Measurements from ENCODE around the gene PRSS36. TPM values are rescaled to one million over a fixed set of nuclear protein-coding genes. Genes with fewer than 3 reads are reported as not detected.
"Not testable (repeated sequence)": the region's sequence is repeated elsewhere in the genome, so short reads cannot be mapped to it uniquely, and the experiment has no call there.

Gene PRSS36
- total RNA-seq, 1 donor: 1.1 TPM

GRCh38 chr16:31168848-31169247 lies 19.0 kb upstream of the PRSS36 start:
- no peak for TF ChIP-seq CTCF (IDR thresholded peaks at IDR 0.05; ENCODE audit: insufficient read depth, low read length)
- no peak overlapping the region for H3K4me3 ChIP-seq (ENCODE audit: low read depth, low read length)
- DNase-seq (ENCODE audit: low read depth): no peak

- TF ChIP-seq CTCF (IDR thresholded peaks at IDR 0.05; ENCODE audit: insufficient read depth, low read length): no peak
- H3K4me3 ChIP-seq (ENCODE audit: low read depth, low read length): no peak overlapping the region
Observed at GRCh38 chr16:31167315-31167714, 17.4 kb upstream of the PRSS36 start.

GRCh38 chr16:31157136-31157535 lies 7.3 kb upstream of the PRSS36 start:
- no peak for DNase-seq (ENCODE audit: low read depth)
- no peak for TF ChIP-seq CTCF (IDR thresholded peaks at IDR 0.05; ENCODE audit: insufficient read depth, low read length)
- H3K4me3 ChIP-seq (ENCODE audit: low read depth, low read length): peak overlapping the region; percentile 17

More at GRCh38 chr16:31167315-31167714, 17.4 kb upstream of the PRSS36 start:
- no peak for DNase-seq (ENCODE audit: low read depth)

GRCh38 chr16:31150976-31151375 lies 1.1 kb upstream of the PRSS36 start:
- DNase-seq (ENCODE audit: low read depth); H3K4me3 ChIP-seq (ENCODE audit: low read depth, low read length): not testable (repeated sequence)

GRCh38 chr16:31149332-31149731 lies 534 bp downstream of the PRSS36 start:
- DNase-seq (ENCODE audit: low read depth): no peak
- no peak for TF ChIP-seq CTCF (IDR thresholded peaks at IDR 0.05; ENCODE audit: insufficient read depth, low read length)
- no peak overlapping the region for H3K4me3 ChIP-seq (ENCODE audit: low read depth, low read length)

GRCh38 chr16:31148896-31149295 lies 970 bp downstream of the PRSS36 start:
- TF ChIP-seq CTCF (IDR thresholded peaks at IDR 0.05; ENCODE audit: insufficient read depth, low read length): no peak
- no peak for DNase-seq (ENCODE audit: low read depth)
- no peak overlapping the region for H3K4me3 ChIP-seq (ENCODE audit: low read depth, low read length)

GRCh38 chr16:31148281-31148728 lies 1.6 kb downstream of the PRSS36 start:
- H3K4me3 ChIP-seq (ENCODE audit: low read depth, low read length): no peak overlapping the region
- no peak for DNase-seq (ENCODE audit: low read depth)
- no peak for TF ChIP-seq CTCF (IDR thresholded peaks at IDR 0.05; ENCODE audit: insufficient read depth, low read length)

Data from fibroblast of the aortic adventitia (primary cell).